ENCODE data around the gene CXXC4. TPM values are rescaled to one million over a fixed set of nuclear protein-coding genes. Genes with fewer than 3 reads are reported as not detected.

CXXC4 gene
- total RNA-seq, 2 experiments from 2014 or later, result not detected

GRCh38 chr4:104424475-104424941 lies 70.2 kb downstream of the CXXC4 start:
- CTCF ChIA-PET, result no interaction called here
- POLR2A ChIA-PET, result no interaction called here

GRCh38 chr4:104421566-104421965 lies 73.1 kb downstream of the CXXC4 start:
- ChIA-PET POLR2A (no interaction called here), CTCF (no interaction called here)

- CTCF ChIA-PET, result no interaction called here
- POLR2A ChIA-PET, result no interaction called here
Observed at GRCh38 chr4:104420766-104421165, 73.9 kb downstream of the CXXC4 start.
